Measurements from ENCODE around the gene SYP.

DNA sequence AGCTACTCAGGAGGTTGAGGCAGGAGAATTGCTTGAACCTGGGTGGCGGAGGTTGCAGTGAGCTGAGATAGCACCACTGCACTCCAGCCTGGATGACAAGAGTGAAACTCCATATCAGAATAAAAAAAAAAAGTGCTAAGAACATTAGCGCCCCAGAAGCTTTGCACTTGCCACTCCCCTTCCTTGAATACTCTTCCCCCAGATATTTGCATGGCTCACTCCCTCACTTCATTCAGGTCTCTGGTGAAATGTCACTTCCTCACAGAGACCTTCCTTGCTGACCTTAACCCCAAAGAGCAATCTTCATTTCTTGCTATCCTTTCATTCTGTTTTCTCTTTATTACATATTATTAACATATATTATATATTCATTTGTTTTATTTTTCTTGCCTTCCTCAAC lies 21.9 kb upstream of the SYP start:
- TF ChIP-seq, protein P1, sequence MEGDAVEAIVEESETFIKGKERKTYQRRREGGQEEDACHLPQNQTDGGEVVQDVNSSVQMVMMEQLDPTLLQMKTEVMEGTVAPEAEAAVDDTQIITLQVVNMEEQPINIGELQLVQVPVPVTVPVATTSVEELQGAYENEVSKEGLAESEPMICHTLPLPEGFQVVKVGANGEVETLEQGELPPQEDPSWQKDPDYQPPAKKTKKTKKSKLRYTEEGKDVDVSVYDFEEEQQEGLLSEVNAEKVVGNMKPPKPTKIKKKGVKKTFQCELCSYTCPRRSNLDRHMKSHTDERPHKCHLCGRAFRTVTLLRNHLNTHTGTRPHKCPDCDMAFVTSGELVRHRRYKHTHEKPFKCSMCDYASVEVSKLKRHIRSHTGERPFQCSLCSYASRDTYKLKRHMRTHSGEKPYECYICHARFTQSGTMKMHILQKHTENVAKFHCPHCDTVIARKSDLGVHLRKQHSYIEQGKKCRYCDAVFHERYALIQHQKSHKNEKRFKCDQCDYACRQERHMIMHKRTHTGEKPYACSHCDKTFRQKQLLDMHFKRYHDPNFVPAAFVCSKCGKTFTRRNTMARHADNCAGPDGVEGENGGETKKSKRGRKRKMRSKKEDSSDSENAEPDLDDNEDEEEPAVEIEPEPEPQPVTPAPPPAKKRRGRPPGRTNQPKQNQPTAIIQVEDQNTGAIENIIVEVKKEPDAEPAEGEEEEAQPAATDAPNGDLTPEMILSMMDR (IDR thresholded peaks at IDR 0.05; ENCODE audit: low read depth, low read length): no peak
- TF ChIP-seq EZH2phosphoT487 (IDR thresholded peaks at IDR 0.05; ENCODE audit: low read depth): no peak
